CD14-positive monocyte (primary cell): ENCODE data around the gene PDE4B. TPM values are rescaled to one million over a fixed set of nuclear protein-coding genes. Genes with fewer than 3 reads are reported as not detected.

Experiments used
- DNase-seq, 3 donors: peaks; one replicate each; pipeline ENCODE4 v3.0.0-alpha.2; 2011 to 2022
- H2AFZ ChIP-seq: 2 replicates; pipeline ENCODE4 v1.6.0; 2012; ENCODE audit warnings: mild to moderate bottlenecking, low read depth, low read length, inconsistent platforms; ENCODE audit not compliant: insufficient read depth, poor library complexity, severe bottlenecking
- H3K27ac ChIP-seq, 2 donors: 1 replicate in 1 of 2; 2 replicates in 1 of 2; pipeline ENCODE4 v1.5.1; 2012 to 2013; ENCODE audit warnings: low read length in 2 of 2, control low read depth in 1 of 2, inconsistent platforms in 1 of 2, low read depth in 1 of 2, mild to moderate bottlenecking in 1 of 2
- H3K27me3 ChIP-seq, 2 donors: one replicate each; pipeline versions ENCODE4 v1.6.0 to v1.6.1; 2011 to 2013; ENCODE audit warnings: low read length in 2 of 2; ENCODE audit not compliant: control insufficient read depth in 2 of 2, insufficient read depth in 2 of 2
- H3K36me3 ChIP-seq, 2 donors: replicated peaks in 1 of 2; 1 replicate in 1 of 2; 2 replicates in 1 of 2; pipeline versions ENCODE4 v1.5.1 to v1.6.1; 2012 to 2013; ENCODE audit warnings: low read length in 2 of 2, control low read depth in 1 of 2, inconsistent platforms in 1 of 2, mild to moderate bottlenecking in 1 of 2; ENCODE audit not compliant: insufficient read depth in 2 of 2, control insufficient read depth in 1 of 2
- H3K4me1 ChIP-seq, 2 donors: 1 replicate in 1 of 2; 2 replicates in 1 of 2; pipeline versions ENCODE4 v1.5.1 to v1.6.1; 2012 to 2013; ENCODE audit warnings: low read length in 2 of 2, control low read depth in 1 of 2, inconsistent platforms in 1 of 2, mild to moderate bottlenecking in 1 of 2, moderate library complexity in 1 of 2; ENCODE audit not compliant: insufficient read depth in 2 of 2, control insufficient read depth in 1 of 2
- H3K4me2 ChIP-seq: replicated peaks from 2 replicates; pipeline ENCODE3; 2012; ENCODE audit warnings: low read length, moderate library complexity, mild to moderate bottlenecking; ENCODE audit not compliant: poor library complexity, severe bottlenecking; ENCODE audit errors: extremely low read depth
- H3K4me3 ChIP-seq, 3 experiments: fragments of 200-600 bp in 1 of 3; sonication (generic) in 1 of 3; replicated peaks in 1 of 3; 1 replicate in 2 of 3; 2 replicates in 1 of 3; pipeline ENCODE4 v1.5.1; 2011 to 2013; ENCODE audit warnings: low read length in 3 of 3, mild to moderate bottlenecking in 3 of 3, control low read depth in 2 of 3, low read depth in 2 of 3, inconsistent platforms in 1 of 3, moderate library complexity in 1 of 3
- H3K79me2 ChIP-seq: 2 replicates; pipeline ENCODE4 v1.6.0; 2012; ENCODE audit warnings: mild to moderate bottlenecking, control low read depth, inconsistent platforms, low read length, moderate library complexity; ENCODE audit not compliant: insufficient read depth
- H3K9ac ChIP-seq: 2 replicates; pipeline ENCODE4 v1.6.0; 2017; ENCODE audit warnings: low read length, mild to moderate bottlenecking; ENCODE audit not compliant: insufficient read depth, poor library complexity, severe bottlenecking
- H3K9me3 ChIP-seq, 2 donors: replicated peaks in 1 of 2; 1 replicate in 1 of 2; 2 replicates in 1 of 2; pipeline versions ENCODE4 v1.5.1 to v1.6.1; 2012 to 2013; ENCODE audit warnings: low read length in 2 of 2, control low read depth in 1 of 2; ENCODE audit not compliant: control insufficient read depth in 1 of 2, insufficient read depth in 1 of 2
- H4K20me1 ChIP-seq: 2 replicates; pipeline ENCODE4 v1.6.0; 2012; ENCODE audit warnings: mild to moderate bottlenecking, low read length, control low read depth, moderate library complexity; ENCODE audit not compliant: insufficient read depth
- H3K27ac Mint-ChIP-seq, 7 donors: one replicate each; pipeline ENCODE4 v1.8.0; 2020; ENCODE audit warnings: mild to moderate bottlenecking in 7 of 7, mixed read lengths in 7 of 7, moderate library complexity in 6 of 7, inconsistent platforms in 2 of 7
- H3K27me3 Mint-ChIP-seq, 3 donors: one replicate each; pipeline ENCODE4 v1.8.0; 2021 to 2022; ENCODE audit warnings: low read depth in 3 of 3, mild to moderate bottlenecking in 3 of 3, mixed read lengths in 3 of 3, moderate library complexity in 3 of 3, inconsistent platforms in 1 of 3
- H3K36me3 Mint-ChIP-seq, 2 donors: one replicate each; pipeline ENCODE4 v1.8.0; 2020; ENCODE audit warnings: mixed read lengths in 2 of 2, inconsistent platforms in 1 of 2, mild to moderate bottlenecking in 1 of 2
- H3K4me1 Mint-ChIP-seq: one replicate; pipeline ENCODE4 v1.8.0; 2020; ENCODE audit warnings: mild to moderate bottlenecking, mixed read lengths
- H3K4me3 Mint-ChIP-seq, 2 donors: one replicate each; pipeline ENCODE4 v1.8.0; 2020; ENCODE audit warnings: mild to moderate bottlenecking in 2 of 2, mixed read lengths in 2 of 2, moderate library complexity in 1 of 2
- H3K9me3 Mint-ChIP-seq, 7 donors: one replicate each; pipeline ENCODE4 v1.8.0; 2020 to 2022; ENCODE audit warnings: mixed read lengths in 7 of 7, mild to moderate bottlenecking in 6 of 7, moderate library complexity in 6 of 7, inconsistent platforms in 2 of 7
- CTCF ChIP-seq: fragments of 200-600 bp; IDR thresholded peaks from one replicate; pipeline ENCODE4 v1.8.0; 2022; ENCODE audit warnings: antibody characterized with exemption, mild to moderate bottlenecking
- WGBS: methylation state at CpG from one replicate; pipeline ENCODE4 v1.1.5; 2013; ENCODE audit warnings: missing lambda C conversion rate; ENCODE audit not compliant: insufficient coverage; 5-methylcytosine and 5-hydroxymethylcytosine counted together
- intact Hi-C, 2 donors: fragments of 100-400 bp; cut with micrococcal nuclease; formaldehyde crosslinking; loops; one replicate each; pipeline versions ENCODE4 v1.15.0 to v1.15.1; 2023
- polyA plus RNA-seq, 3 donors: library from polyadenylated mRNA; depleted of rRNA in 1 of 3; unstranded in 2 of 3; stranded (reverse) in 1 of 3; fragments of 300-500 nt in 2 of 3; fragments of >200 nt in 1 of 3; fragmentation: Illumina TruSeq in 2 of 3; gene quantifications; 1 replicate in 2 of 3; 2 replicates in 1 of 3; pipeline ENCODE4 v1.2.3, GENCODE V29; 2012 to 2021

Gene PDE4B
- polyA plus RNA-seq, 3 donors: 17.2 to 52.8 (median 25.2) TPM

DNA sequence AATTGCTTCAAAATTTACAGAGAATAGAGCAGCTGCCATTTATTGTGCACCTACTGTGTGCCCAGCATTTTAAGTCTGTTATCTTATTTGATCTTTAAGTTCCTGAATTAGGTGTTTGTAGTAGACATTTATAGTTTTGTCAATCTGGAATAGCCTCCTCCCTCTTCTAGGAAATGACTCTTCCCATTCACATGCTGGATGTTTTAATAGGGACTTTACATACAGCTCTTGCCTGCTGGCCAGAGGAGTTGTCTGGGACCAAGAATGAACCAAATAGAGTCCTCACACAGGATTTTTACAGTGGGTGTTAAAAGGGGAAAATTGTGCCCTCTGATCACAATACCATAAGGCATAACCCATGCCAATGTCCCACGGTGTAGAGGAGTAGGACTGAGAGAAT lies 367.1 kb downstream of the PDE4B start:
- Mint-ChIP-seq H3K27me3 (peaks cover 0 to 3% (median 0%) of the 10 kb centered on the region in 3 donors), H3K9me3 (no peaks in the 10 kb centered on the region), H3K4me3 (no peak overlapping the region), H3K4me1 (no peaks in the 10 kb centered on the region), H3K27ac (no peak overlapping the region), H3K36me3 (no peaks in the 10 kb centered on the region)
- no peaks in the 10 kb centered on the region for H3K4me1 ChIP-seq
- TF ChIP-seq CTCF: no peak
- no peaks in the 10 kb centered on the region for H3K27me3 ChIP-seq
- WGBS: no CpG with 5 or more reads among the region's 1 CpG
- no peak overlapping the region for H2AFZ ChIP-seq
- no peak overlapping the region for H3K4me3 ChIP-seq
- no peak overlapping the region for H3K27ac ChIP-seq
- no peaks in the 10 kb centered on the region for H4K20me1 ChIP-seq
- DNase-seq: no peak
- H3K9me3 ChIP-seq: no peaks in the 10 kb centered on the region
- H3K9ac ChIP-seq: no peak overlapping the region
- H3K36me3 ChIP-seq: no peaks in the 10 kb centered on the region
- no peak overlapping the region for H3K4me2 ChIP-seq
- H3K79me2 ChIP-seq: no peaks in the 10 kb centered on the region
- intact Hi-C loops: no loop called here

- TF ChIP-seq CTCF: no peak
- H3K9me3 Mint-ChIP-seq: no peaks in the 10 kb centered on the region
- no peaks in the 10 kb centered on the region for H3K36me3 Mint-ChIP-seq
- peaks cover 0 to 3% (median 0%) of the 10 kb centered on the region in 3 donors for H3K27me3 Mint-ChIP-seq
- no peaks in the 10 kb centered on the region for H3K4me1 Mint-ChIP-seq
- no peaks in the 10 kb centered on the region for H3K4me1 ChIP-seq
- H3K36me3 ChIP-seq: no peaks in the 10 kb centered on the region
- no peaks in the 10 kb centered on the region for H3K79me2 ChIP-seq
- H3K4me2 ChIP-seq: no peak overlapping the region
- H3K4me3 Mint-ChIP-seq: no peak overlapping the region
- H3K9ac ChIP-seq: no peak overlapping the region
- intact Hi-C loops: no loop called here
- no peaks in the 10 kb centered on the region for H3K9me3 ChIP-seq
- H3K27me3 ChIP-seq: no peaks in the 10 kb centered on the region
- DNase-seq: no peak
- no peaks in the 10 kb centered on the region for H4K20me1 ChIP-seq
- no peak overlapping the region for H2AFZ ChIP-seq
- H3K4me3 ChIP-seq: no peak overlapping the region
- WGBS: no CpG with 5 or more reads among the region's 1 CpG
- no peak overlapping the region for H3K27ac ChIP-seq
- no peak overlapping the region for H3K27ac Mint-ChIP-seq
These were observed 368.0 kb downstream of the PDE4B start for GRCh38 chr1:66160719-66161118.
